GM12878 (cell line): ENCODE measurements around the gene LPAR3. TPM values are rescaled to one million over a fixed set of nuclear protein-coding genes. Genes with fewer than 3 reads are reported as not detected.

ENCODE experiments used
- ATAC-seq: fragments of 200-7000 bp; cut with Tn5 transposase; 3 replicates; pipeline ENCODE4 v1.9.1; 2020; ENCODE audit warnings: mild to moderate bottlenecking, moderate library complexity
- BruUV-seq: library from RNA; stranded (reverse); fragments of 400-500 nt; replicated peaks from 2 replicates; lab custom pipeline; 2021; lab: Mats Ljungman, UMichigan
- CTCF ChIA-PET: fragments of 300-600 bp; sonication (Branson Sonifier 250); formaldehyde crosslinking; extraction: SDS; loops from one replicate; lab custom pipeline; 2021; ENCODE audit warnings: inconsistent platforms; lab: Yijun Ruan, JAX
- POLR2A ChIA-PET: fragments of 350-600 bp; formaldehyde crosslinking; extraction: SDS; loops from one replicate; lab custom pipeline; 2021; ENCODE audit warnings: inconsistent platforms; lab: Charles Lee
- RAD21 ChIA-PET: fragments of 300-600 bp; sonication (Branson Sonifier 250); formaldehyde crosslinking; loops from one replicate; lab custom pipeline; 2023; ENCODE audit warnings: antibody characterized with exemption; ENCODE audit not compliant: unreplicated experiment; lab: Charles Lee
- SMC1A ChIA-PET: fragments of 300-600 bp; sonication (Branson Sonifier 250); formaldehyde crosslinking; loops from one replicate; lab custom pipeline; 2023; ENCODE audit not compliant: unreplicated experiment, uncharacterized antibody; lab: Charles Lee
- DNase-seq: peaks from one replicate; pipeline ENCODE4 v3.0.0-alpha.2; 2011; ENCODE audit warnings: low read depth, low spot score
- FAIRE-seq: peaks from 3 replicates; lab custom pipeline; 2011; peaks lifted over from hg19 to GRCh38; lab: Jason Lieb, UNC
- H2AFZ ChIP-seq: 2 replicates; pipeline ENCODE4 v1.6.0; 2011; ENCODE audit warnings: low read depth, low read length, control low read depth; ENCODE audit not compliant: control insufficient read depth
- H3K27ac ChIP-seq: 2 replicates; pipeline ENCODE4 v1.5.1; 2011; ENCODE audit warnings: control low read depth; ENCODE audit not compliant: control insufficient read depth, insufficient read depth
- H3K27me3 ChIP-seq, 2 experiments: replicated peaks in 1 of 2; 2 replicates each; pipeline versions ENCODE4 v1.6.0 to v1.6.1; 2011; ENCODE audit warnings: low read length in 1 of 2; ENCODE audit not compliant: control insufficient read depth in 2 of 2, insufficient read depth in 2 of 2
- H3K36me3 ChIP-seq, 2 experiments: 2 replicates each; pipeline ENCODE4 v1.5.1; 2011; ENCODE audit warnings: low read length in 1 of 2; ENCODE audit not compliant: control insufficient read depth in 2 of 2, insufficient read depth in 2 of 2
- H3K4me1 ChIP-seq: 2 replicates; pipeline ENCODE4 v1.6.1; 2011; ENCODE audit warnings: mild to moderate bottlenecking, low read length, moderate library complexity, mixed read lengths; ENCODE audit not compliant: control insufficient read depth, insufficient read depth
- H3K4me2 ChIP-seq: 2 replicates; pipeline ENCODE4 v1.6.0; 2011; ENCODE audit warnings: control low read depth; ENCODE audit not compliant: control insufficient read depth, insufficient read depth
- H3K4me3 ChIP-seq: fragments of 200-600 bp; sonication (generic); 2 replicates; pipeline ENCODE4 v1.5.1; 2016
- H3K79me2 ChIP-seq: 2 replicates; pipeline ENCODE4 v1.6.0; 2011; ENCODE audit warnings: low read length; ENCODE audit not compliant: control insufficient read depth, insufficient read depth
- H3K9ac ChIP-seq: 2 replicates; pipeline ENCODE4 v1.8.0; 2011; ENCODE audit warnings: low read length, control low read depth, mixed read lengths; ENCODE audit not compliant: control insufficient read depth, insufficient read depth
- H3K9me3 ChIP-seq: replicated peaks from 3 replicates; pipeline ENCODE4 v1.5.1; 2011; ENCODE audit warnings: mild to moderate bottlenecking, low read length; ENCODE audit not compliant: control insufficient read depth, insufficient read depth
- H4K20me1 ChIP-seq: 2 replicates; pipeline ENCODE4 v1.6.0; 2011; ENCODE audit not compliant: control insufficient read depth, insufficient read depth
- ASH2L ChIP-seq: fragments of 300-600, 200-600 bp; sonication (generic); IDR thresholded peaks from 2 replicates; pipeline ENCODE4 v1.6.1; 2017; ENCODE audit warnings: low read depth, mild to moderate bottlenecking, borderline replicate concordance
- BMI1 ChIP-seq: fragments of 450-650 bp; IDR thresholded peaks from 2 replicates; pipeline ENCODE4 v1.6.1; 2016; ENCODE audit warnings: mild to moderate bottlenecking, moderate library complexity, borderline replicate concordance
- CBX3 ChIP-seq: fragments of 200-600 bp; sonication (generic); IDR thresholded peaks from 2 replicates; pipeline ENCODE4 v1.6.1; 2016; ENCODE audit warnings: low read depth, borderline replicate concordance
- CREB1 ChIP-seq: IDR thresholded peaks from 2 replicates; pipeline ENCODE4 v1.6.1; 2012; ENCODE audit warnings: low read depth, mild to moderate bottlenecking, inconsistent platforms
- ESRRA ChIP-seq: IDR thresholded peaks from 2 replicates; pipeline ENCODE4 v1.6.1; 2012; ENCODE audit warnings: mild to moderate bottlenecking, low read length, improper control_type of control experiment
- ETV6 ChIP-seq, 2 experiments: fragments of 450-650 bp in 1 of 2; IDR thresholded peaks in 1 of 2; conservative IDR thresholded peaks in 1 of 2; 2 replicates each; pipeline ENCODE4 v1.6.1; 2014; ENCODE audit warnings: antibody characterized with exemption in 1 of 2, borderline replicate concordance in 1 of 2, low read depth in 1 of 2, mild to moderate bottlenecking in 1 of 2, moderate library complexity in 1 of 2
- GATAD2B ChIP-seq: fragments of 450-650 bp; conservative IDR thresholded peaks from 2 replicates; pipeline ENCODE4 v1.6.1; 2017; ENCODE audit warnings: low read depth, mild to moderate bottlenecking, moderate library complexity
- HDAC2 ChIP-seq: fragments of 200-600 bp; sonication (generic); IDR thresholded peaks from 2 replicates; pipeline ENCODE4 v1.6.1; 2017
- POLR2AphosphoS2 ChIP-seq: IDR thresholded peaks from 2 replicates; pipeline ENCODE4 v1.6.1; 2011; ENCODE audit warnings: low read depth, mild to moderate bottlenecking, low read length, improper control_type of control experiment, moderate library complexity
- RELA ChIP-seq: fragments of 450-650 bp; IDR thresholded peaks from 2 replicates; pipeline ENCODE4 v1.8.0; 2014; ENCODE audit warnings: borderline replicate concordance; ENCODE audit not compliant: partially characterized antibody
- SREBF1 ChIP-seq: IDR thresholded peaks from 2 replicates; pipeline ENCODE4 v1.6.1; 2012; ENCODE audit warnings: mild to moderate bottlenecking, low read length
- STAT3 ChIP-seq: IDR thresholded peaks from 2 replicates; pipeline ENCODE4 v1.6.1; 2011; ENCODE audit warnings: low read depth, low read length, improper control_type of control experiment
- TARDBP ChIP-seq: IDR thresholded peaks from 2 replicates; pipeline ENCODE4 v1.6.1; 2016; ENCODE audit warnings: borderline replicate concordance
- TCF7 ChIP-seq: IDR thresholded peaks from 2 replicates; pipeline ENCODE4 v1.6.1; 2014; ENCODE audit warnings: antibody characterized with exemption, borderline replicate concordance
- ZBED1 ChIP-seq: IDR thresholded peaks from 2 replicates; pipeline ENCODE4 v1.6.1; 2016; ENCODE audit warnings: borderline replicate concordance
- ZBTB4 ChIP-seq: fragments of 450-650 bp; formaldehyde crosslinking; IDR thresholded peaks from 2 replicates; pipeline ENCODE4 v1.4.0; 2022; ENCODE audit warnings: mild to moderate bottlenecking, moderate library complexity
- ZNF24 ChIP-seq: fragments of 450-650 bp; IDR thresholded peaks from 2 replicates; pipeline ENCODE4 v1.6.1; 2017; ENCODE audit warnings: antibody characterized with exemption, mild to moderate bottlenecking
- ZNF384 ChIP-seq: IDR thresholded peaks from 2 replicates; pipeline ENCODE4 v1.6.1; 2012; ENCODE audit warnings: low read depth, mild to moderate bottlenecking, low read length, improper control_type of control experiment, borderline replicate concordance
- WGBS: methylation state at CpG from one replicate; pipeline ENCODE4 v1.1.6; 2016; ENCODE audit warnings: low lambda C conversion rate; ENCODE audit not compliant: insufficient replicate concordance, insufficient coverage; ENCODE audit errors: missing lambda C conversion rate; 5-methylcytosine and 5-hydroxymethylcytosine counted together
- in situ Hi-C: fragments of 300-500 bp; cut with MboI; formaldehyde crosslinking; loops from 9 replicates; pipeline ENCODE4 v1.14.3; 2018; ENCODE audit warnings: mixed read lengths
- intact Hi-C: fragments of 100-400 bp; cut with micrococcal nuclease; formaldehyde crosslinking; loops from one replicate; pipeline ENCODE4 v1.14.2; 2022; ENCODE audit not compliant: unreplicated experiment
- polyA plus RNA-seq, 11 experiments: library from polyadenylated mRNA; depleted of rRNA in 4 of 11; unstranded in 6 of 11; stranded (reverse) in 5 of 11; fragments of >200 nt; fragmentation: Nextera tagmentation in 4 of 11; fragmentation: Illumina TruSeq in 1 of 11; extraction: Ambion mirVana in 4 of 11; extraction: Trizol in 1 of 11; gene quantifications; 1 replicate in 1 of 11; 2 replicates in 10 of 11; pipeline versions ENCODE4 v1.2.1 to v1.2.3, GENCODE V29; 2011 to 2016; ENCODE audit warnings: inconsistent platforms in 2 of 11, missing spikeins in 2 of 11, low read depth in 1 of 11
- total RNA-seq, 4 experiments: library from RNA; depleted of rRNA in 3 of 4; stranded (reverse); fragments of >200 nt in 3 of 4; fragmentation: Illumina TruSeq in 1 of 4; extraction: Trizol in 1 of 4; gene quantifications; 2 replicates each; pipeline versions ENCODE4 v1.2.1 to v1.2.3, GENCODE V29; 2013 to 2021
- TF ChIP-seq, protein P1 (sequence below): fragments of 150-350 bp; IDR thresholded peaks from 2 replicates; pipeline ENCODE4 v1.6.1; 2016; ENCODE audit warnings: low read depth, low read length

LPAR3 gene
- total and polyA plus RNA-seq, 10 of the 15 experiments (the other 5 are each of a cell fraction or from before 2014, with no cell fraction given) = 0.03 to 0.31 (median 0.09) TPM; not detected in 3

DNA sequence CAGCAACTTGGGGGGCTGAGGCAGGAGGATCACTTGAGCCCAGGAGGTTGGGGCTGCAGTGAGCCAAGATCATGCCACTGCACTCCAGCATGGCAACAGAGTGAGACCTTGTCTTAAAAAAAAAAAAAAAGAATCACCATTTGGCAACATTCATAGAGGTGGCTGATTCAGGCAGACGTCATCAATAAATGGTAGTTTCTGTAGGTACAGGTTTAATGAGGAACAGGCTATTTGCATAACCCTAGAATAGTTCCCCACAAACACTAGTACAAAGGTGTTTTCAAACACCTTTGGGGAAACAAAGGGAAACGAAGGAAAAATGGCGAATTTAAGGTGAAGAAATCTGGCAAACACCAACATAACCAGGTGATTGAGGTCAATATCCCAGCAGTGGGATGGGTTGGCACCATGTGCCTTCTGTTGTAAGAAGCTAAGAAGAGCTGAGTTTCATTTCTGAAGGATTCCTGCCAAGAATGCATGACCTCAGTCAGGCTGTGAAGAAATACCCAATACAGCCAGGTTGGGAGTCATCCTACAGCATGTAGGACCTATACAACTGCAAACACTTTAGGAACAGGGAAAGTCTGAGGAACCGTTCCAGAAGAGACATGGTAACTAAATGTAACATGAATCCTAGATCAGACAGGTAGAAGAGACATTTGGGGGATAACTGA lies 5.6 kb downstream of the LPAR3 start:
- 41% methylated on average over 4 of the region's 4 CpGs for WGBS
- Histone ChIP-seq H3K27me3 (peaks cover 0 to 4% of the 10 kb centered on the region in 2 experiments; a peak in 2 of 4 replicates), H3K4me3 (no peak overlapping the region), H3K27ac (no peak overlapping the region), H3K4me2 (no peak overlapping the region), H3K36me3 (no peaks in the 10 kb centered on the region), H3K79me2 (no peaks in the 10 kb centered on the region), H3K9me3 (no peaks in the 10 kb centered on the region), H3K4me1 (no peaks in the 10 kb centered on the region), H3K9ac (no peak overlapping the region), H4K20me1 (no peaks in the 10 kb centered on the region), H2AFZ (no peak overlapping the region)
- no peak for DNase-seq
- ATAC-seq = no peak
- ChIA-PET POLR2A (no interaction called here), CTCF (no interaction called here), SMC1A (no interaction called here), RAD21 (no interaction called here)
- intact Hi-C loops (no loop called here), in situ Hi-C loops (no loop called here)
- no TSS peak for BruUV-seq
- FAIRE-seq = no peak
- TF ChIP-seq STAT3 (no peak), TCF7 (no peak), HDAC2 (no peak), CBX3 (no peak), POLR2AphosphoS2 (no peak), ZBTB4 (CRISPR knock-in tag) (no peak), ZBED1 (no peak), GATAD2B (no peak), ZNF24 (no peak), ZNF384 (no peak), TARDBP (no peak), RELA (no peak), SREBF1 (no peak), BMI1 (no peak), ESRRA (no peak), CREB1 (no peak), ASH2L (no peak), ETV6 (conservative IDR thresholded peaks at IDR 0.05 in 1 of 2, IDR thresholded peaks at IDR 0.05 in 1 of 2; ENCODE audit: borderline replicate concordance in 1 of 2, low read depth in 1 of 2) (no peak)
- TF ChIP-seq, protein P1, sequence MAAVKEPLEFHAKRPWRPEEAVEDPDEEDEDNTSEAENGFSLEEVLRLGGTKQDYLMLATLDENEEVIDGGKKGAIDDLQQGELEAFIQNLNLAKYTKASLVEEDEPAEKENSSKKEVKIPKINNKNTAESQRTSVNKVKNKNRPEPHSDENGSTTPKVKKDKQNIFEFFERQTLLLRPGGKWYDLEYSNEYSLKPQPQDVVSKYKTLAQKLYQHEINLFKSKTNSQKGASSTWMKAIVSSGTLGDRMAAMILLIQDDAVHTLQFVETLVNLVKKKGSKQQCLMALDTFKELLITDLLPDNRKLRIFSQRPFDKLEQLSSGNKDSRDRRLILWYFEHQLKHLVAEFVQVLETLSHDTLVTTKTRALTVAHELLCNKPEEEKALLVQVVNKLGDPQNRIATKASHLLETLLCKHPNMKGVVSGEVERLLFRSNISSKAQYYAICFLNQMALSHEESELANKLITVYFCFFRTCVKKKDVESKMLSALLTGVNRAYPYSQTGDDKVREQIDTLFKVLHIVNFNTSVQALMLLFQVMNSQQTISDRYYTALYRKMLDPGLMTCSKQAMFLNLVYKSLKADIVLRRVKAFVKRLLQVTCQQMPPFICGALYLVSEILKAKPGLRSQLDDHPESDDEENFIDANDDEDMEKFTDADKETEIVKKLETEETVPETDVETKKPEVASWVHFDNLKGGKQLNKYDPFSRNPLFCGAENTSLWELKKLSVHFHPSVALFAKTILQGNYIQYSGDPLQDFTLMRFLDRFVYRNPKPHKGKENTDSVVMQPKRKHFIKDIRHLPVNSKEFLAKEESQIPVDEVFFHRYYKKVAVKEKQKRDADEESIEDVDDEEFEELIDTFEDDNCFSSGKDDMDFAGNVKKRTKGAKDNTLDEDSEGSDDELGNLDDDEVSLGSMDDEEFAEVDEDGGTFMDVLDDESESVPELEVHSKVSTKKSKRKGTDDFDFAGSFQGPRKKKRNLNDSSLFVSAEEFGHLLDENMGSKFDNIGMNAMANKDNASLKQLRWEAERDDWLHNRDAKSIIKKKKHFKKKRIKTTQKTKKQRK = no peak
